ENCODE data around the gene NEO1. TPM values are rescaled to one million over a fixed set of nuclear protein-coding genes. Genes with fewer than 3 reads are reported as not detected.
"Not testable (repeated sequence)": the region's sequence is repeated elsewhere in the genome, so short reads cannot be mapped to it uniquely, and the experiment has no call there.

NEO1 gene
- total RNA-seq, 1 donor from 2014 or later = 21.8 TPM

- no peak for DNase-seq (ENCODE audit: low spot score in 2 of 2)
- Histone ChIP-seq H3K27me3 (no peaks in the 10 kb centered on the region), H3K9me3 (peaks cover 0 to 8% of the 10 kb centered on the region in 2 donors), H3K36me3 (peaks cover 0 to under 1% of the 10 kb centered on the region in 2 donors), H3K4me1 (peaks cover 0 to 8% of the 10 kb centered on the region in 2 donors), H3K4me3 (peak overlapping the region in 1 of 2 donors; percentile 34), H3K27ac (peak overlapping the region; percentile 36 to 58)
- TF ChIP-seq CTCF (IDR thresholded peaks at IDR 0.05) = no peak
- intact Hi-C loops (cut with DNase I) = no loop called here
Measured at GRCh38 chr15:73190189-73190601, 137.9 kb downstream of the NEO1 start.

DNA sequence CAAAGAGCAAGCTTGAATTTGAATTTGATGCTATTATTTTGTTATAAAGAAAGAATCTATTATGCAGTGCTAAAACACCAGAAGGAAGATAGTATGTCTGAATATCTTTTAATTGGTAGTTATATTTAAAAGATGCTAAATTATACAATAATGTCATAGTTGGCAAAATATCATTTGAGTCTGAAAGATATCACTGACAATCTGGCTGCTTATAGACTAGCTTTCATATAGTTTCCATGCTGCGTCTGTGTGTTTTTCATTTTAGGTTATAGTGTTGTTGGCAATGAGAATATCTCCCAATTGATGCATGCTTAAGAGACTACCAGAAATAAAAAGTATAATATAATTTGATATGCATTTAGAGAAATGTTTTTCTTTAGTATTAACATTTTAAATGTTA, 142.9 kb downstream of the NEO1 start:
- Histone ChIP-seq H3K4me3 (no peak overlapping the region), H3K27me3 (no peaks in the 10 kb centered on the region), H3K27ac (no peak overlapping the region), H3K9me3 (no peaks in the 10 kb centered on the region), H3K4me1 (peaks cover 0 to 4% of the 10 kb centered on the region in 2 donors), H3K36me3 (no peaks in the 10 kb centered on the region)
- no peak for TF ChIP-seq CTCF (IDR thresholded peaks at IDR 0.05)
- no peak for DNase-seq (ENCODE audit: low spot score in 2 of 2)
- intact Hi-C loops (cut with DNase I) = no loop called here

GRCh38 chr15:73196113-73196512, 143.8 kb downstream of the NEO1 start:
- Histone ChIP-seq H3K27ac (no peak overlapping the region), H3K4me3 (no peak overlapping the region), H3K4me1 (no peaks in the 10 kb centered on the region), H3K9me3 (no peaks in the 10 kb centered on the region), H3K36me3 (no peaks in the 10 kb centered on the region), H3K27me3 (no peaks in the 10 kb centered on the region)
- intact Hi-C loops (cut with DNase I) = no loop called here
- no peak for DNase-seq (ENCODE audit: low spot score in 2 of 2)
- TF ChIP-seq CTCF (IDR thresholded peaks at IDR 0.05) = no peak

GRCh38 chr15:73200339-73200738, 148.1 kb downstream of the NEO1 start:
- Histone ChIP-seq H3K27me3 (no peaks in the 10 kb centered on the region), H3K36me3 (no peaks in the 10 kb centered on the region), H3K9me3 (no peaks in the 10 kb centered on the region), H3K27ac (no peak overlapping the region), H3K4me3 (no peak overlapping the region), H3K4me1 (no peaks in the 10 kb centered on the region)
- DNase-seq (ENCODE audit: low spot score in 2 of 2) = no peak
- intact Hi-C loops (cut with DNase I) = no loop called here
- no peak for TF ChIP-seq CTCF (IDR thresholded peaks at IDR 0.05)

GRCh38 chr15:73210630-73211029, 158.4 kb downstream of the NEO1 start:
- Histone ChIP-seq H3K4me1 (peaks cover 0 to 6% of the 10 kb centered on the region in 2 donors), H3K36me3 (no peaks in the 10 kb centered on the region), H3K4me3 (no peak overlapping the region), H3K27ac (no peak overlapping the region), H3K27me3 (no peaks in the 10 kb centered on the region), H3K9me3 (peaks cover 0 to 5% of the 10 kb centered on the region in 2 donors)
- DNase-seq (ENCODE audit: low spot score in 2 of 2) = no peak
- intact Hi-C loops (cut with DNase I) = no loop called here
- no peak for TF ChIP-seq CTCF (IDR thresholded peaks at IDR 0.05)

GRCh38 chr15:73212424-73212823, 160.2 kb downstream of the NEO1 start:
- no peak for TF ChIP-seq CTCF (IDR thresholded peaks at IDR 0.05)
- Histone ChIP-seq H3K36me3 (no peaks in the 10 kb centered on the region), H3K27ac (peak overlapping the region in 1 of 2 donors; percentile 34), H3K27me3 (no peaks in the 10 kb centered on the region), H3K4me1 (peaks cover 0 to 6% of the 10 kb centered on the region in 2 donors), H3K4me3 (no peak overlapping the region), H3K9me3 (peaks cover 0 to 8% of the 10 kb centered on the region in 2 donors)
- intact Hi-C loops (cut with DNase I) = no loop called here
- DNase-seq (ENCODE audit: low spot score in 2 of 2) = no peak

DNA sequence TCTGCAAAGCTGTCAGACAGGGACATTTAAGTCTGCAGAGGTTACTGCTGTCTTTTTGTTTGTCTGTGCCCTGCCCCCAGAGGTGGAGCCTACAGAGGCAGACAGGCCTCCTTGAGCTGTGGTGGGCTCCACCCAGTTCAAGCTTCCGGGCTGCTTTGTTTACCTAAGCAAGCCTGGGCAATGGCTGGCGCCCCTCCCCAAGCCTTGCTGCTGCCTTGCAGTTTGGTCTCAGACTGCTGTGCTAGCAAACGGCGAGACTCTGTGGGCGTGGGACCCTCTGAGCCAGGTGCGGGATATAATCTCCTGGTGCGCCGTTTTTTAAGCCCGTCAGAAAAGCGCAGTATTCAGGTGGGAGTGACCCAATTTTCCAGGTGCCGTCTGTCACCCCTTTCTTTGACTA, 169.2 kb downstream of the NEO1 start:
- H3K27me3 ChIP-seq; H3K4me3 ChIP-seq; DNase-seq (ENCODE audit: low spot score in 2 of 2); H3K27ac ChIP-seq; H3K9me3 ChIP-seq; H3K4me1 ChIP-seq; H3K36me3 ChIP-seq; intact Hi-C loops (cut with DNase I): not testable (repeated sequence)
